LNCaP clone FGC (cell line): ENCODE results near the gene DIPK1A.

Experiments used
- DNase-seq: peaks from one replicate; pipeline ENCODE4 v3.0.0-alpha.2; 2011; ENCODE audit warnings: low read depth
- H3K4me3 ChIP-seq: 2 replicates; pipeline ENCODE4 v1.5.1; 2011; ENCODE audit warnings: mild to moderate bottlenecking, low read depth, low read length, control low read depth
- TF ChIP-seq, protein P1 (sequence below): IDR thresholded peaks from 2 replicates; pipeline ENCODE4 v1.5.1; 2012; ENCODE audit warnings: mild to moderate bottlenecking; ENCODE audit not compliant: control insufficient read depth, insufficient read depth; ENCODE audit errors: extremely low read depth

The DIPK1A gene

DNA sequence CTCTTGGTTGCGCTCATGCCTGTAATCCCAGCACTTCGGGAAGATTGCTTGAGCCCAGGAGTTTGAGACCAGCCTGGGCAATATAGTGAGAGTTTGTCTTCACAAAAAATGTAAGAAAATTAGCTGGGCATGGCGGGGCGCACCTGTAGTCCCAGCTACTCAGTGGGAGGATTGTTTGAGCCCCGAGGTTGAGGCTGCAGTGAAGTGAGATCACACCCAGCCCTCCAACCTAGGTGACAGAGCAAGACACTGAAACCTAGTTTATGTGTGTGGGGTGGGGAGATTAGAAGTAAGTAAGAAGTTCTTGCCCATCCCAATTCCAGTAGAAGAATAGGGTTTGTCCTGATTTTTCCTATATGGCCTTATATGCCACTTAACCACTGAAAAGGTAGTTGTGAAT is 127.4 kb downstream of the DIPK1A start:
- DNase-seq = no peak
- peak overlapping the region; percentile 100 for H3K4me3 ChIP-seq
- TF ChIP-seq, protein P1, sequence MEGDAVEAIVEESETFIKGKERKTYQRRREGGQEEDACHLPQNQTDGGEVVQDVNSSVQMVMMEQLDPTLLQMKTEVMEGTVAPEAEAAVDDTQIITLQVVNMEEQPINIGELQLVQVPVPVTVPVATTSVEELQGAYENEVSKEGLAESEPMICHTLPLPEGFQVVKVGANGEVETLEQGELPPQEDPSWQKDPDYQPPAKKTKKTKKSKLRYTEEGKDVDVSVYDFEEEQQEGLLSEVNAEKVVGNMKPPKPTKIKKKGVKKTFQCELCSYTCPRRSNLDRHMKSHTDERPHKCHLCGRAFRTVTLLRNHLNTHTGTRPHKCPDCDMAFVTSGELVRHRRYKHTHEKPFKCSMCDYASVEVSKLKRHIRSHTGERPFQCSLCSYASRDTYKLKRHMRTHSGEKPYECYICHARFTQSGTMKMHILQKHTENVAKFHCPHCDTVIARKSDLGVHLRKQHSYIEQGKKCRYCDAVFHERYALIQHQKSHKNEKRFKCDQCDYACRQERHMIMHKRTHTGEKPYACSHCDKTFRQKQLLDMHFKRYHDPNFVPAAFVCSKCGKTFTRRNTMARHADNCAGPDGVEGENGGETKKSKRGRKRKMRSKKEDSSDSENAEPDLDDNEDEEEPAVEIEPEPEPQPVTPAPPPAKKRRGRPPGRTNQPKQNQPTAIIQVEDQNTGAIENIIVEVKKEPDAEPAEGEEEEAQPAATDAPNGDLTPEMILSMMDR = no peak

DNA sequence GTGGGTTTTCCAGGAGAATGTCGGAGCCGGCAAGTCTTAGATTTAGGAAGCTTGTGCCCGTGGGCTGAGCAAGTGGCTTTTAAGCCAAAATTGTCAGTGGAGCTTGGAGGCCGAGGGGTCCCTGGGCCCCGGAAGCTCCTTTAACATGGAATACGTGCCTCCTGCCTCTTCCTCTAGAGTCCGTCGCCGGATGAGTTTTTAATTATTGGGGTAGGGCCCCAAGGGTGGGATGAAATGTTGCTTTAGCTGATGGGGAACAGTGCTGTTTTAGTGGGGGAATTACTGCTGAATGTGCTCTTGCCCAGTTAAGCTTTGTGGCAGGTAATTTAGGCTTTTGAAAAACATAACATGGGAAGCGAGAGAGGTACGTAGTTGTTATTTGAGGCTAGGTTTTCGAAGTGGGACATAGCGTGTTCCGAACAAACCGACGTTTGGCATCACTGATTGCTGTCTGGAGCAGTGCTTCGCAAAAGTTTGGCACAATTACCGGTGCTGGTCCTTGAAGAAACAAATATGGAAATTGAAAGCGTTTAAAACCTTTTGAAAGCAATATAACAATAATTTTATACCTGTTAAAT is 128.6 kb downstream of the DIPK1A start:
- no peak for DNase-seq
- peak overlapping the region; percentile 100 for H3K4me3 ChIP-seq
- TF ChIP-seq, protein P1 = no peak

DNA sequence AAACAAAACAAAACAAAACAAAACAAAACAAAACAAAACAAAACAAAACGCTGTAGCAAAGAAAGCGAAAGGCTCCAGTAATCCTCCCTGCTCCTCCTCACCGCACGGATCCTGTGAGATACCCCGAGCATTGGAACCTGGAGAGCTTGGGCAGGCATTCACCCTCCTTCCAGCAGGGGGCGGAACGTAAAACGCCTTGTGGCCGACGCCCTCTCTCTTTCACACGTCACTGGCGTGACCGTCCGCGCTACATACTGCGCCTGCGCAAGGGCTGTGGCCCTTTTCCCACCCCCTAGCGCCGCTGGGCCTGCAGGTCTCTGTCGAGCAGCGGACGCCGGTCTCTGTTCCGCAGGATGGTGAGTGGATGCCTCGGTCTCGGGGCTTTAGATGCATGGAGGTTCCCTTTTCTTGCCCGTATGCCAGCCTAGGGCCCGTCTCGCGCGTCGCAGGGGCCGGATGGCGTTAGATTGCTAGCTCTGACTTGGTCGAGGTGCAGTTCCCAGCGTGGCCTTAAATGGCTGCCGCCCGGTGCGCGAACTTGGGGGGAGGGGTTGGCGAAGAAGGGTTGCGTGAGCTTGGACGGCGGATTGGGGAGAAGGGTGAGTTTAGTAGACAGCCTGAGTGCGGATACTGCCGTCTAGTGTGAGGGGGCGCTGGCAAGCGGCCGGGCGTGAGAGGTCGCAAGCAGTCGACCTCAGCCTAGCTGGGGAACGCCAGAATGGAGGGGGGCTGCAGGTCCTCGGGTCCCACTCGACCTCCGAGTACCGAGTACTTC is 129.3 kb downstream of the DIPK1A start, which contains the start of gene RPL5:
TSS of gene RPL5 (plus strand) at position 279 of the 775 bp plus-strand sequence. CDS start at position 354, 75 bp downstream.
- peak; percentile 88 for DNase-seq
- peak within 1 kb of the TSS; percentile 100 for H3K4me3 ChIP-seq
- TF ChIP-seq, protein P1 = peak; percentile 95

DNA sequence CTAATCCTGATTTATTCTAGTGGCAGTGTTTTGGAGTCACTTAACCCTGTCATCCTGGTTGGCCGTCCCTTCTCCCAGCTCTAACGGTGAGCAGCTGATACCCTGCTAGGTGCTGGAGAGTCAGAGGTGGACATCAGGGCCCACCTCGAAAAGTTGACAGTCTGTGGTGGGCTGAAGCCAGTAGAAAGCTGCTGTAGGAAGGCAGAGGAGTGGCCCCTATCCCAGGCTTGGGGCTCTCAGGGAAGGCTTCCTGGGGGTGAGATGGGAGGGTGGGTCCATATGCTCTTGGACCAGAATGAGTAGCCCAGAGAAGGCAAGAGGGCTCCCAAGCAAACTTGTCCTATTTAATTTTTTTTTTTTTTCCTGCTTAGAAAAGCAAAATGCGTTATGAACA is 129.9 kb downstream of the DIPK1A start:
- peak overlapping the region; percentile 100 for H3K4me3 ChIP-seq
- DNase-seq = no peak
- TF ChIP-seq, protein P1 = no peak

DNA sequence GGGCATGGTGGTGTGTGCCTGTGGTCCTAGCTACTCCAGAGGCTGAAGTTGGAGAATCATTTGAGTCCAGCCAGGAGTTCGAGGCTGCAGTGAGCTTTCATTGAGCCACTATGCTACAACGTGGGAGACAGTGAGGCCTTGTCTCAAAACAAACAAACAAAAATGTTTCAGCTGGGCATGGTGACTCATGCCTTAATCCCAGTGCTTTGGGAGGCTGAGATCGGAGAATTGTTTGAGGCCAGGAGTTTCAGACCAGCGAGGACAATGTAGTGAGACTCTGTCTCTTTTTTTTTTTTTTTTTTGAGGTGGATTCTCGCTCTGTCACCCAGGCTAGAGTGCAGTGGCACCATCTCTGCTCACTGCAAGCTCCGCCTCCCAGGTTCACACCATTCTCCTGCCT is 134.5 kb downstream of the DIPK1A start:
- DNase-seq = no peak
- TF ChIP-seq, protein P1 = no peak
- no peak overlapping the region for H3K4me3 ChIP-seq

DNA sequence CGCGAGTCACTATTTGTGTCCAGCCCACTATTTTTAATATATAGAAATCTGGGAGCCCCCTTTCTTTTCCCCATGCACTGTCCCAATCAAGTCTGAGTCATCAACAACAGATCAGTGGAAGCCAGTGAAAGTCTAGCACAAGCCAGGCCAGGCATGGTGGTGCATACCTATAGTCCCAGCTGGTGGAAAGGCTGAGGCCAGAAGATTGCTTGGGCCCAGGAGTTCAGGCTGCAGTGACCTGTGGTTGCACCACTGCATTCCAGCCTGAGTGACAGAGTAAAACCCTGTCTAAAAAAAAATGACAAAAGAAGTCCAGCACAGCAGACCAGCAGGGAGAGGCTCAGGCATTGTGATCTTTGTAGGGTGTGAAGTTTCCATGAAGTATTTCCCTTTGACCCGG is 138.4 kb downstream of the DIPK1A start:
- no peak overlapping the region for H3K4me3 ChIP-seq
- TF ChIP-seq, protein P1 = no peak
- no peak for DNase-seq
